Osteoblast (primary cell): ENCODE measurements around the gene WWOX. TPM values are rescaled to one million over a fixed set of nuclear protein-coding genes. Genes with fewer than 3 reads are reported as not detected.

Experiments used
- DNase-seq: peaks from one replicate; pipeline ENCODE4 v3.0.0; 2011; ENCODE audit warnings: low spot score, mixed read lengths; ENCODE audit not compliant: insufficient read length; ENCODE audit errors: missing footprints
- H2AFZ ChIP-seq: 2 replicates; pipeline ENCODE4 v1.6.0; 2011; ENCODE audit warnings: mild to moderate bottlenecking, low read length
- H3K27ac ChIP-seq: 2 replicates; pipeline ENCODE4 v1.5.1; 2011; ENCODE audit warnings: mild to moderate bottlenecking, low read depth, low read length, moderate library complexity
- H3K27me3 ChIP-seq: 2 replicates; pipeline ENCODE4 v1.6.0; 2012; ENCODE audit warnings: mild to moderate bottlenecking, control low read depth, inconsistent platforms, low read length, moderate library complexity; ENCODE audit not compliant: insufficient read depth
- H3K36me3 ChIP-seq: 2 replicates; pipeline ENCODE4 v1.5.1; 2011; ENCODE audit warnings: mild to moderate bottlenecking, low read length, control low read depth, moderate library complexity; ENCODE audit not compliant: insufficient read depth
- H3K4me1 ChIP-seq: 2 replicates; pipeline ENCODE4 v1.5.1; 2011; ENCODE audit warnings: mild to moderate bottlenecking, low read length, control low read depth, moderate library complexity; ENCODE audit not compliant: insufficient read depth
- H3K4me2 ChIP-seq: 2 replicates; pipeline ENCODE4 v1.6.0; 2011; ENCODE audit warnings: mild to moderate bottlenecking, low read length; ENCODE audit not compliant: insufficient read depth
- H3K4me3 ChIP-seq: fragments of 200-600 bp; sonication (generic); 3 replicates; pipeline ENCODE4 v1.5.1; 2012; ENCODE audit warnings: mild to moderate bottlenecking, low read length, inconsistent platforms; ENCODE audit not compliant: insufficient read depth
- H3K79me2 ChIP-seq: 2 replicates; pipeline ENCODE4 v1.6.0; 2012; ENCODE audit warnings: mild to moderate bottlenecking, low read length, control low read depth, inconsistent platforms; ENCODE audit not compliant: insufficient read depth
- H3K9me3 ChIP-seq: 2 replicates; pipeline ENCODE4 v1.5.1; 2011; ENCODE audit warnings: low read depth, low read length, control low read depth
- H4K20me1 ChIP-seq: 2 replicates; pipeline ENCODE4 v1.6.0; 2012; ENCODE audit warnings: mild to moderate bottlenecking, low read length, control low read depth; ENCODE audit not compliant: insufficient read depth
- total RNA-seq: library from RNA; depleted of rRNA; stranded (reverse); fragments of >200 nt; gene quantifications from 2 replicates; pipeline ENCODE4 v1.2.3, GENCODE V29; 2012
- TF ChIP-seq, protein P1 (sequence below): IDR thresholded peaks from 2 replicates; pipeline ENCODE4 v1.5.1; 2011; ENCODE audit warnings: mild to moderate bottlenecking, low read depth, low read length, moderate library complexity; ENCODE audit errors: extremely low read depth

The WWOX gene
- total RNA-seq, 1 donor: 23.9 TPM

DNA sequence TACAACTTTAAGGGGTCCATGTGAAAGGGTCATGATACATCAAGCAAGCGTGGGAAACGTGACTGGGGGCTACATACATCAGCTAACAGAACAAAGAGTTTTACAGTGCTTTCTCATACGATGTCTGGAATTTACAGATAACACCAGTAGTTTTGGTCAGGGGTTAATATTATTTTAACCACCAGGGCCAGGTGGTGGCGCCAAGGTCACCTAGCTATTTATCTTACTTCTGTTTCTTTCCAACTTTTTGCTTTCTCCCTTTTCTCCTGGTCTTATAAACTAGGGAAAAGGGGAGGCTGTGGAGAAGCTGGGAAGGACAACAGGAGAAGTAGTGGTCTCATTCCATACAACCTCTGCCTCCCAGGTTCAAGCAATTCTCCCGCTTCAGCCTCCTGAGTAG, 39.2 kb upstream of the WWOX start:
- Histone ChIP-seq H3K4me1 (no peaks in the 10 kb centered on the region), H3K79me2 (no peaks in the 10 kb centered on the region), H3K9me3 (no peaks in the 10 kb centered on the region), H3K4me3 (no peak overlapping the region), H3K4me2 (no peak overlapping the region), H3K27ac (no peak overlapping the region), H2AFZ (no peak overlapping the region), H4K20me1 (no peaks in the 10 kb centered on the region), H3K27me3 (no peaks in the 10 kb centered on the region), H3K36me3 (no peaks in the 10 kb centered on the region)
- TF ChIP-seq, protein P1, sequence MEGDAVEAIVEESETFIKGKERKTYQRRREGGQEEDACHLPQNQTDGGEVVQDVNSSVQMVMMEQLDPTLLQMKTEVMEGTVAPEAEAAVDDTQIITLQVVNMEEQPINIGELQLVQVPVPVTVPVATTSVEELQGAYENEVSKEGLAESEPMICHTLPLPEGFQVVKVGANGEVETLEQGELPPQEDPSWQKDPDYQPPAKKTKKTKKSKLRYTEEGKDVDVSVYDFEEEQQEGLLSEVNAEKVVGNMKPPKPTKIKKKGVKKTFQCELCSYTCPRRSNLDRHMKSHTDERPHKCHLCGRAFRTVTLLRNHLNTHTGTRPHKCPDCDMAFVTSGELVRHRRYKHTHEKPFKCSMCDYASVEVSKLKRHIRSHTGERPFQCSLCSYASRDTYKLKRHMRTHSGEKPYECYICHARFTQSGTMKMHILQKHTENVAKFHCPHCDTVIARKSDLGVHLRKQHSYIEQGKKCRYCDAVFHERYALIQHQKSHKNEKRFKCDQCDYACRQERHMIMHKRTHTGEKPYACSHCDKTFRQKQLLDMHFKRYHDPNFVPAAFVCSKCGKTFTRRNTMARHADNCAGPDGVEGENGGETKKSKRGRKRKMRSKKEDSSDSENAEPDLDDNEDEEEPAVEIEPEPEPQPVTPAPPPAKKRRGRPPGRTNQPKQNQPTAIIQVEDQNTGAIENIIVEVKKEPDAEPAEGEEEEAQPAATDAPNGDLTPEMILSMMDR: no peak
- DNase-seq: no peak

DNA sequence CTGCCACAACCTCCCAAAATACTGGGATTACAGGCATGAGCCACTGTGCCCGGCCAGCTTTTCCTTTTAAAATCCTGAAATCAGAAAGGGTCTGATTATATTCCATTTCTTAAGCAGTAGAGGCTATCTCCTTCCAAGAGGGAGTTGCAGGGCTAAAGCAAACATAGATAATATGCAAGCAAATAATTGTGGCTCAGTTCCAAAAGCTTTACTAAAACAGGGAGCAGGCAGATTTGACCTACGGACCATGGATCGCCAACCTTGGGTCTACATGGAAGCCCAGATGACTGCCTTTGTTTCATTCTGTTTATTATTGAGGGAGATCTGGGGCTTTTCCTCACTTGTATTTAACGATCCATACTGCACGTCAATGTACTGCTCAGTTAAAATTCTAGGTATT, 38.6 kb upstream of the WWOX start:
- H3K4me1 ChIP-seq: no peaks in the 10 kb centered on the region
- H2AFZ ChIP-seq: no peak overlapping the region
- H3K79me2 ChIP-seq: no peaks in the 10 kb centered on the region
- H3K9me3 ChIP-seq: no peaks in the 10 kb centered on the region
- H3K4me3 ChIP-seq: no peak overlapping the region
- TF ChIP-seq, protein P1: no peak
- H4K20me1 ChIP-seq: no peaks in the 10 kb centered on the region
- no peak overlapping the region for H3K27ac ChIP-seq
- no peak for DNase-seq
- no peaks in the 10 kb centered on the region for H3K27me3 ChIP-seq
- H3K36me3 ChIP-seq: no peaks in the 10 kb centered on the region
- no peak overlapping the region for H3K4me2 ChIP-seq

DNA sequence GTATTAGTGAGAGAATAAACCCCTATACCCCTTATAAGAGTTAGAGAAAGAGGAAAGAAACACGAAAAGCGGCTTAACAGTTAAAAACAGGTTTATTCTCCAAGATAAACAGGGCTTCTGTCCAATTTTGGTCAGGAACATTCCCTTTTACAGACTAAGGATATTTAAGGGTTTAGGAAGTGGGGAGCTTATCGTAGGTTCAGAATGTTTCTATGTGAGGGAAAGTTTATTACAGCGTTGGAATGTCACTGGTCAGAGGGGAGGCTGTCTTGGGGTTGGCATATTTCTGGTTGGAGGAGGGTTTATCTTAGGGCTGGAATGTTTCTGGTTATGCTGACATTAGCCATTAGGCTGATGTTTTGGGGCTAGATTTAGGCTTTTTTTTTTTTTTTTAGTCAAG, 34.1 kb upstream of the WWOX start:
- Histone ChIP-seq H3K4me2 (no peak overlapping the region), H3K9me3 (no peaks in the 10 kb centered on the region), H3K36me3 (no peaks in the 10 kb centered on the region), H3K79me2 (no peaks in the 10 kb centered on the region), H2AFZ (no peak overlapping the region), H4K20me1 (no peaks in the 10 kb centered on the region), H3K4me1 (no peaks in the 10 kb centered on the region), H3K27ac (no peak overlapping the region), H3K27me3 (no peaks in the 10 kb centered on the region), H3K4me3 (no peak overlapping the region)
- TF ChIP-seq, protein P1: no peak
- DNase-seq: no peak

DNA sequence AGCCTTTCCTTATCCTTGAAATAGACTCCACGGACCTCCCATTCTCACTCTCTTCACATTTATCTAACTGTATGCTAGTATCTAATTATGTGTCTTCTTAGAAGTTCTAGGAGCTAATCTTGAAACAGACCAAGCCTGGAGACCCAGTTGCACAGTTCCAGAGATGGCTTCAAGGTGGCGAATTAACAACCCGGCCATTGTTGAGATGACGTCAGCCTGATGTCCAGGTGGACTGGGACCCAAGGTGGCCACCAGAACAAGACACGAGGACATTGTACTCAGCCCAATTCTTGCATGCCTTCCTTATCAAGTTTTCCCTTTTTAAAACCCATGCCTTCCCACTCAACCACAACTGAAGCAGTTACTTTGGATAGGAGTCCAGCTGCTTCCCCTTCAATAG, 29.5 kb upstream of the WWOX start:
- Histone ChIP-seq H3K4me3 (no peak overlapping the region), H3K79me2 (no peaks in the 10 kb centered on the region), H3K27me3 (no peaks in the 10 kb centered on the region), H4K20me1 (no peaks in the 10 kb centered on the region), H3K9me3 (no peaks in the 10 kb centered on the region), H3K4me2 (no peak overlapping the region), H3K36me3 (no peaks in the 10 kb centered on the region), H3K27ac (no peak overlapping the region), H2AFZ (no peak overlapping the region), H3K4me1 (no peaks in the 10 kb centered on the region)
- no peak for DNase-seq
- TF ChIP-seq, protein P1: no peak
